ENCODE results near the gene PPP1R14B.

Gene PPP1R14B

DNA sequence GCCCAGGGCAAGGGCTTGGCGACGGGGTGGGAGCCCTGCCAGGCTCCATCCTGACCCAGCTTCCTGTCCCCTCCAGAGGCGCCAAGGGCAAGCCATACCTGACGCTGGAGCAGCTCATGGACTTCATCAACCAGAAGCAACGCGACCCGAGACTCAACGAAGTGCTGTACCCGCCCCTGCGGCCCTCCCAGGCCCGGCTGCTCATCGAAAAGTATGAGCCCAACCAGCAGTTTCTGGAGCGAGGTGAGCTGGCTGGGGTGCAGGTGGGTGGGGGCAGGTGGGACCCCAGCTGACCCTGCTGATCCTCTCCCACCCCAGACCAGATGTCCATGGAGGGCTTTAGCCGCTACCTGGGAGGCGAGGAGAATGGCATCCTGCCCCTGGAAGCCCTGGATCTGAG lies 9.6 kb upstream of the PPP1R14B start:
- Histone ChIP-seq H3K9ac (ENCODE audit: low read length) (no peak overlapping the region), H3K27me3 (replicated peaks; ENCODE audit: insufficient read depth, low read length) (no peaks in the 10 kb centered on the region), H3K79me2 (ENCODE audit: low read length) (peaks cover 9% of the 10 kb centered on the region), H3K4me1 (ENCODE audit: low read length) (no peaks in the 10 kb centered on the region), H3K9me3 (replicated peaks; ENCODE audit: insufficient read depth, low read length) (no peaks in the 10 kb centered on the region), H3K4me2 (ENCODE audit: low read depth, low read length) (no peak overlapping the region), H3K36me3 (replicated peaks; ENCODE audit: insufficient read depth, low read length) (no peaks in the 10 kb centered on the region), H3F3A (ENCODE audit: insufficient read depth, low read length) (no peaks in the 10 kb centered on the region), H2AFZ (ENCODE audit: low read length) (no peak overlapping the region), H3K4me3 (ENCODE audit: low read length) (no peak overlapping the region), H4K20me1 (ENCODE audit: insufficient read depth, low read length) (no peaks in the 10 kb centered on the region), H3K9me2 (replicated peaks; ENCODE audit: insufficient read depth, low read length) (no peaks in the 10 kb centered on the region), H3K27ac (ENCODE audit: low read length) (no peak overlapping the region)
- no peak for TF ChIP-seq EZH2 (optimal IDR thresholded peaks at IDR 0.05; ENCODE audit: low read depth, low read length)
- TF ChIP-seq EZH2phosphoT487 (IDR thresholded peaks at IDR 0.05; ENCODE audit: low read length) = no peak
- TF ChIP-seq, protein P1, sequence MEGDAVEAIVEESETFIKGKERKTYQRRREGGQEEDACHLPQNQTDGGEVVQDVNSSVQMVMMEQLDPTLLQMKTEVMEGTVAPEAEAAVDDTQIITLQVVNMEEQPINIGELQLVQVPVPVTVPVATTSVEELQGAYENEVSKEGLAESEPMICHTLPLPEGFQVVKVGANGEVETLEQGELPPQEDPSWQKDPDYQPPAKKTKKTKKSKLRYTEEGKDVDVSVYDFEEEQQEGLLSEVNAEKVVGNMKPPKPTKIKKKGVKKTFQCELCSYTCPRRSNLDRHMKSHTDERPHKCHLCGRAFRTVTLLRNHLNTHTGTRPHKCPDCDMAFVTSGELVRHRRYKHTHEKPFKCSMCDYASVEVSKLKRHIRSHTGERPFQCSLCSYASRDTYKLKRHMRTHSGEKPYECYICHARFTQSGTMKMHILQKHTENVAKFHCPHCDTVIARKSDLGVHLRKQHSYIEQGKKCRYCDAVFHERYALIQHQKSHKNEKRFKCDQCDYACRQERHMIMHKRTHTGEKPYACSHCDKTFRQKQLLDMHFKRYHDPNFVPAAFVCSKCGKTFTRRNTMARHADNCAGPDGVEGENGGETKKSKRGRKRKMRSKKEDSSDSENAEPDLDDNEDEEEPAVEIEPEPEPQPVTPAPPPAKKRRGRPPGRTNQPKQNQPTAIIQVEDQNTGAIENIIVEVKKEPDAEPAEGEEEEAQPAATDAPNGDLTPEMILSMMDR (IDR thresholded peaks at IDR 0.05; ENCODE audit: low read length) = no peak
- no peak for DNase-seq

DNA sequence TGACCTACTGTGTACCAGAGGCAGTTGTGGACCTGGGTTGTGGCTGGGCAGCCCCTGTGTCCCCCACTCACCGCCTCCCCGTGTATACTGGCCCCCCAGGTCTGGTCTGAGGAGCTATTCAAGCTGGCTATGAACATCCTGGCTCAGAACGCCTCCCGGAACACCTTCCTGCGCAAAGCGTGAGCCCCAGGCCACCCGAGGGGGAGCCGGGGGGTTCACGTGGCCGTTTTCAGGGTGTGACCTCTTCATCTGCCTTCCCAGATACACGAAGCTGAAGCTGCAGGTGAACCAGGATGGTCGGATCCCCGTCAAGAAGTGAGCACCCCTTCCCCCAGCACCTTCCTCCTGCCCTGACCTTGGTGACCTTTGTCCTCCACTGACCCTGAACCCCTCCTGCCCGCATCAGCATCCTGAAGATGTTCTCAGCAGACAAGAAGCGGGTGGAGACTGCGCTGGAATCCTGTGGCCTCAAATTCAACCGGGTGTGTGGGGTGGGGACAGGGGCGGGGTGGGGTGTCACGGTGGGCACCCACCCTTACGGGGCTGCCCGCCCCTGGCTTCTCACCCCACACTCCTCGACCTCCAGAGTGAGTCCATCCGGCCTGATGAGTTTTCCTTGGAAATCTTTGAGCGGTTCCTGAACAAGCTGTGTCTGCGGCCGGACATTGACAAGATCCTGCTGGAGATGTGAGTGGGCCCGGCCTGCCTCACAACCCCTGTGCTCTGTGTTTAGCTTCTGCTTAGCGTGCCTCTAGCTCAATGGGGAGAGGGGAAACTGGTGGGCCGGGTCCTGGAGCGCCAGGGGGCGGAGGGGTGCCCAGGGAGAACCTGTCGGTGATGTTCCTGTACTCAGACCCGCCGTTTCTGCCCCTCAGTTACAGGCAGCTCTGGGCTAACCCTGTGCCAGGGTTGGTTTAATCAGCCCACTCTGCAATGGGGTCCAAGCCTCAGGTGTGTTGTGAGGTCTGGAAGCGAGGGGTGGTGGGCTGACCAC lies 8.7 kb upstream of the PPP1R14B start:
- no peak overlapping the region for H3K9ac ChIP-seq (ENCODE audit: low read length)
- no peaks in the 10 kb centered on the region; the same call in 1 of the 2 replicates for H3K4me1 ChIP-seq (ENCODE audit: low read length)
- DNase-seq = no peak
- H4K20me1 ChIP-seq (ENCODE audit: insufficient read depth, low read length) = no peaks in the 10 kb centered on the region
- H3K9me2 ChIP-seq (replicated peaks; ENCODE audit: insufficient read depth, low read length) = no peaks in the 10 kb centered on the region
- no peak overlapping the region for H3K27ac ChIP-seq (ENCODE audit: low read length)
- peaks cover 9% of the 10 kb centered on the region for H3K79me2 ChIP-seq (ENCODE audit: low read length)
- H2AFZ ChIP-seq (ENCODE audit: low read length) = no peak overlapping the region
- H3K9me3 ChIP-seq (replicated peaks; ENCODE audit: insufficient read depth, low read length) = no peaks in the 10 kb centered on the region
- H3K36me3 ChIP-seq (replicated peaks; ENCODE audit: insufficient read depth, low read length) = no peaks in the 10 kb centered on the region
- peaks cover 2% of the 10 kb centered on the region; the same call in 1 of the 2 replicates for H3K27me3 ChIP-seq (replicated peaks; ENCODE audit: insufficient read depth, low read length)
- no peak overlapping the region for H3K4me3 ChIP-seq (ENCODE audit: low read length)
- no peak overlapping the region for H3K4me2 ChIP-seq (ENCODE audit: low read depth, low read length)
- TF ChIP-seq, protein P1 (IDR thresholded peaks at IDR 0.05; ENCODE audit: low read length) = no peak
- TF ChIP-seq EZH2phosphoT487 (IDR thresholded peaks at IDR 0.05; ENCODE audit: low read length) (no peak), EZH2 (optimal IDR thresholded peaks at IDR 0.05; ENCODE audit: low read depth, low read length) (no peak)
- H3F3A ChIP-seq (ENCODE audit: insufficient read depth, low read length) = no peaks in the 10 kb centered on the region

- H3K36me3 ChIP-seq (replicated peaks; ENCODE audit: insufficient read depth, low read length) = no peaks in the 10 kb centered on the region
- H3K4me3 ChIP-seq (ENCODE audit: low read length) = no peak overlapping the region
- peaks cover 5% of the 10 kb centered on the region; the same call in 1 of the 2 replicates for H3K27me3 ChIP-seq (replicated peaks; ENCODE audit: insufficient read depth, low read length)
- no peaks in the 10 kb centered on the region for H3K9me3 ChIP-seq (replicated peaks; ENCODE audit: insufficient read depth, low read length)
- TF ChIP-seq EZH2phosphoT487 (IDR thresholded peaks at IDR 0.05; ENCODE audit: low read length) (no peak), EZH2 (optimal IDR thresholded peaks at IDR 0.05; ENCODE audit: low read depth, low read length) (no peak)
- TF ChIP-seq, protein P1 (IDR thresholded peaks at IDR 0.05; ENCODE audit: low read length) = no peak
- no peaks in the 10 kb centered on the region; the same call in 1 of the 2 replicates for H3K4me1 ChIP-seq (ENCODE audit: low read length)
- peaks cover 9% of the 10 kb centered on the region for H3K79me2 ChIP-seq (ENCODE audit: low read length)
- H3K9me2 ChIP-seq (replicated peaks; ENCODE audit: insufficient read depth, low read length) = no peaks in the 10 kb centered on the region
- H3K4me2 ChIP-seq (ENCODE audit: low read depth, low read length) = no peak overlapping the region
- no peak overlapping the region for H3K9ac ChIP-seq (ENCODE audit: low read length)
- H2AFZ ChIP-seq (ENCODE audit: low read length) = no peak overlapping the region
- no peaks in the 10 kb centered on the region for H3F3A ChIP-seq (ENCODE audit: insufficient read depth, low read length)
- H3K27ac ChIP-seq (ENCODE audit: low read length) = no peak overlapping the region
- no peaks in the 10 kb centered on the region for H4K20me1 ChIP-seq (ENCODE audit: insufficient read depth, low read length)
- no peak for DNase-seq
These were observed 7.6 kb upstream of the PPP1R14B start for GRCh38 chr11:64254326-64254725.

Data from MM.1S (cell line).